BJ (cell line): ENCODE data around the gene ABTB1. TPM values are rescaled to one million over a fixed set of nuclear protein-coding genes. Genes with fewer than 3 reads are reported as not detected.

Source experiments
- CTCF ChIA-PET: fragments of 350-600 bp; formaldehyde crosslinking; extraction: SDS; loops from one replicate; lab custom pipeline; 2021; ENCODE audit warnings: antibody characterized with exemption, inconsistent platforms; lab: Yijun Ruan, JAX
- POLR2A ChIA-PET: fragments of 300-600 bp; sonication (Branson Sonifier 250); formaldehyde crosslinking; extraction: SDS; loops from one replicate; lab custom pipeline; 2021; ENCODE audit warnings: antibody characterized with exemption; lab: Charles Lee
- DNase-seq: peaks from one replicate; pipeline ENCODE4 v3.0.0-alpha.2; 2011; ENCODE audit warnings: low read depth
- H3K27me3 ChIP-seq: 2 replicates; pipeline ENCODE4 v1.6.0; 2011; ENCODE audit warnings: low read length; ENCODE audit not compliant: control insufficient read depth, insufficient read depth
- H3K36me3 ChIP-seq: 2 replicates; pipeline ENCODE4 v1.5.1; 2011; ENCODE audit warnings: low read length; ENCODE audit not compliant: control insufficient read depth, insufficient read depth
- H3K4me3 ChIP-seq: 2 replicates; pipeline ENCODE4 v1.5.1; 2011; ENCODE audit warnings: low read depth, mild to moderate bottlenecking, control low read depth, low read length
- polyA plus RNA-seq: library from polyadenylated mRNA; depleted of rRNA; stranded (reverse); fragments of >200 nt; gene quantifications from 2 replicates; pipeline ENCODE4 v1.2.3, GENCODE V29; 2011
- TF ChIP-seq, protein P1 (sequence below): IDR thresholded peaks from 2 replicates; pipeline ENCODE4 v1.5.1; 2011; ENCODE audit warnings: low read depth, mild to moderate bottlenecking, control low read depth, inconsistent platforms, low read length, moderate library complexity; ENCODE audit not compliant: insufficient read depth

ABTB1 gene
- polyA plus RNA-seq, 1 experiment: 46.5 TPM

DNA sequence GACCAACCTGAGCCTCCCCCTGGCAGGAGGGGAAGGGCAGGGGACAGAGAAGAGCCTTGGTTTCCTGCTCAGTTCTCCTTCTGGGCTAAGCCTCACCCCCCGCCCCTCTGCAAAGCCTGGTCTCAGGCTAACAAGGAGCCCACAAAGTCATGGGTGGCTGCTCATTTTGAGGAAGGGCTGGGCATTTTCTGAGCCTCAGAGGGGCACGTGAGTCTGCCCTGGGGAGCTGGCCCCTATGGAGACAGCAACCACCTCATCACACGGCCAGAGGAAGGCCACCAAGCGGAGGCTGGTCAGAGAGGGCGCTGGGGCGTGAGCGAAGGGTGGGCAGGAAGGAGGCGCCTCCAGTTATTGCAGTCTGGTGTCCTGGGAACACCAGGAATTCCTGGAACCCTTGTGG is 18.7 kb downstream of the ABTB1 start:
- ChIA-PET POLR2A (no interaction called here), CTCF (interaction anchor here (0.6 to 3.4 kb wide), 24 partner anchors 8 to 280 kb away, joined by 3 to 23 read pairs (median 4); partner anchors contain the start of gene MGLL)
- no peak for DNase-seq
- Histone ChIP-seq H3K4me3 (no peak overlapping the region), H3K27me3 (no peaks in the 10 kb centered on the region), H3K36me3 (peaks cover 14% of the 10 kb centered on the region)
- TF ChIP-seq, protein P1, sequence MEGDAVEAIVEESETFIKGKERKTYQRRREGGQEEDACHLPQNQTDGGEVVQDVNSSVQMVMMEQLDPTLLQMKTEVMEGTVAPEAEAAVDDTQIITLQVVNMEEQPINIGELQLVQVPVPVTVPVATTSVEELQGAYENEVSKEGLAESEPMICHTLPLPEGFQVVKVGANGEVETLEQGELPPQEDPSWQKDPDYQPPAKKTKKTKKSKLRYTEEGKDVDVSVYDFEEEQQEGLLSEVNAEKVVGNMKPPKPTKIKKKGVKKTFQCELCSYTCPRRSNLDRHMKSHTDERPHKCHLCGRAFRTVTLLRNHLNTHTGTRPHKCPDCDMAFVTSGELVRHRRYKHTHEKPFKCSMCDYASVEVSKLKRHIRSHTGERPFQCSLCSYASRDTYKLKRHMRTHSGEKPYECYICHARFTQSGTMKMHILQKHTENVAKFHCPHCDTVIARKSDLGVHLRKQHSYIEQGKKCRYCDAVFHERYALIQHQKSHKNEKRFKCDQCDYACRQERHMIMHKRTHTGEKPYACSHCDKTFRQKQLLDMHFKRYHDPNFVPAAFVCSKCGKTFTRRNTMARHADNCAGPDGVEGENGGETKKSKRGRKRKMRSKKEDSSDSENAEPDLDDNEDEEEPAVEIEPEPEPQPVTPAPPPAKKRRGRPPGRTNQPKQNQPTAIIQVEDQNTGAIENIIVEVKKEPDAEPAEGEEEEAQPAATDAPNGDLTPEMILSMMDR: no peak

GRCh38 chr3:127691974-127692373 is 19.2 kb downstream of the ABTB1 start:
- ChIA-PET CTCF (interaction anchor here (1.3 to 3.4 kb wide), 9 partner anchors 7 to 279 kb away, joined by 4 to 23 read pairs (median 7); no protein-coding TSS in a partner anchor), POLR2A (no interaction called here)
- Histone ChIP-seq H3K27me3 (no peaks in the 10 kb centered on the region), H3K4me3 (no peak overlapping the region), H3K36me3 (peaks cover 14% of the 10 kb centered on the region)
- TF ChIP-seq, protein P1: no peak
- no peak for DNase-seq

DNA sequence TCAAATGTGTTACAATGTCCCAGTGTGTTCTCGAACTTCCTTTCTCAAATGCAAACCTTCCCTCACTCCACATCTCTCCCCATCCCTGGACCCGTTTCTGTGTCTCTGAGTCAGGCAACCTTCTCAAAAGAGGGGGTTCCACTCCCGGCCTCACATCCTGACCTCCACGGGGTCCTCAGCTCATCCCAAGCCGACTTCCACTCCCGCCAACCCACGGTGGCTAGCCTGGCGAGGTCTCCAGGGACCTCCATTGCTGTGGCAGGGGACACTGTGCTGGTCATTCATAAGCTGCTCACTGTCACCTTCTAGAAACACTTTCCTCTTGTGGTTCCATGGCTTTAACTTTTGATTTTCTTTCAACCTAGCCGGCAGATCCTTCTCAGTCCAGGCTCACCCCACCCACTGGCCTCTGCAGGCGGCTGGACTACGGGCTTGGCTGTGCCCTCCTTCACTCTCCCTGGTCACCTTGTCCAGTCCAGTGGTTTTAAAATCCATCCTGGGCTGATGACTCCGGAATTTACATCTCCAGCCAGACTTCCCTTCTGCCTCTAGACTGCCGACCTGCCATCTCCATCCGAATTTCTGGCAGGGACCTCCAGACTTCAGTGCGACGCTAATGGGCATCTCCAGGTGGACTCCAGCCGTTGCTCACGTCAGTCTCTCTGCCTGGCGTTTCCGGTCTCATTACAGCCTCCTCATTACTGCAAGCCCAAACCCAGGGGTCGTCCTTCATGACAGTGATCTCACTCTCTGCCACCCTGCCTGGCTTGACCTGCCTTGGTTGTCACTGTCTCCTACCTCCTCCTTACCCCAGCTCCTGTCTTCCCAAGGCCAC is 20.0 kb downstream of the ABTB1 start:
- CTCF ChIA-PET: interaction anchor here (1.8 to 3.4 kb wide), 4 partner anchors 10 to 279 kb away, joined by 5 to 23 read pairs (median 6); no protein-coding TSS in a partner anchor
- Histone ChIP-seq H3K4me3 (no peak overlapping the region), H3K36me3 (peaks cover 14% of the 10 kb centered on the region), H3K27me3 (no peaks in the 10 kb centered on the region)
- no peak for DNase-seq
- POLR2A ChIA-PET: no interaction called here
- TF ChIP-seq, protein P1: no peak

DNA sequence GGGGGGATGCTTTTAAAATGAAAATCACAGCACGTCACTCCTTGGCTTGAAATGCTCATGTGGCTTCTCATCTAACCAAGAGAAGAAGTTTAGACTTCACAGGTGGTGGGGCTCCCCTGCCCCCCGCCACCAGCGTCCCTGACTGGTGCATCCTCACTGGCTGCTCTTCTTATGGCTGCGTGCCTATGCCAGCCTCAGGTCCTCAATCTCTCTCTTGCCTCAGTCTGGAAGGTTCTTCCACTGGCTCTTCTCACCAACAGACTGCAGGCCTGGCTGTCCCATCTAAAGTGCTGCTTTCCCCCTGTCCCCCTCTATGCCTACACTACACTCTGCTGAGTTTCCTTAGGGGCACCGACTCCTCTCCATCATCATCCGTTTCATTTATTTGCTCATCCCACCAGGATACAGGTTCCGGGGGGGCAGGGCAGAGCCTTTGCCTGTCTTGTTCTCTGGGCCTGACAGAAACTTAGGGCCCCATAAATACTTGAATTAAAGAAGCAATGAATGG is 20.6 kb downstream of the ABTB1 start:
- H3K27me3 ChIP-seq: no peaks in the 10 kb centered on the region
- CTCF ChIA-PET: no interaction called here
- peaks cover 14% of the 10 kb centered on the region for H3K36me3 ChIP-seq
- no peak for DNase-seq
- H3K4me3 ChIP-seq: no peak overlapping the region
- POLR2A ChIA-PET: no interaction called here
- TF ChIP-seq, protein P1: no peak
